Suppressor macrophage treated with lipopolysaccharide for 4 hours (primary cell): ENCODE data around the gene FRMD4A.
A peak's percentile ranks its signal among the peaks of the same experiment; 100 is the strongest.

Source experiments
- DNase-seq: peaks from one replicate; pipeline ENCODE4 v3.0.0-alpha.2; 2020

FRMD4A gene

GRCh38 chr10:13707156-13707881 is 623.4 kb downstream of the FRMD4A start:
- DNase-seq: peak; percentile 55

- no peak for DNase-seq
Measured at GRCh38 chr10:13706604-13707003, 624.1 kb downstream of the FRMD4A start.

- no peak for DNase-seq
Measured at GRCh38 chr10:13706175-13706574, 624.5 kb downstream of the FRMD4A start.

GRCh38 chr10:13705526-13706174 is 625.1 kb downstream of the FRMD4A start:
- no peak for DNase-seq

GRCh38 chr10:13704964-13705363 is 625.8 kb downstream of the FRMD4A start:
- DNase-seq: peak; percentile 26

- DNase-seq: no peak
Measured at GRCh38 chr10:13703997-13704536, 626.7 kb downstream of the FRMD4A start.

GRCh38 chr10:13703101-13703818 is 627.5 kb downstream of the FRMD4A start:
- DNase-seq: no peak

GRCh38 chr10:13701157-13701919 is 629.4 kb downstream of the FRMD4A start:
- DNase-seq: no peak

GRCh38 chr10:13700473-13701144 is 630.1 kb downstream of the FRMD4A start:
- peak; percentile 20 for DNase-seq

GRCh38 chr10:13699216-13699615 is 631.5 kb downstream of the FRMD4A start:
- DNase-seq: no peak

GRCh38 chr10:13698217-13698616 is 632.5 kb downstream of the FRMD4A start:
- no peak for DNase-seq

GRCh38 chr10:13696071-13696470 is 634.7 kb downstream of the FRMD4A start:
- no peak for DNase-seq

- DNase-seq: no peak
Measured at GRCh38 chr10:13695588-13695987, 635.1 kb downstream of the FRMD4A start.

GRCh38 chr10:13693783-13694700 is 636.7 kb downstream of the FRMD4A start:
- no peak for DNase-seq

GRCh38 chr10:13690281-13690825 is 640.4 kb downstream of the FRMD4A start:
- DNase-seq: no peak

- DNase-seq: peak; percentile 84
Measured at GRCh38 chr10:13686331-13686752, 644.4 kb downstream of the FRMD4A start.

GRCh38 chr10:13685885-13686284 is 644.8 kb downstream of the FRMD4A start:
- DNase-seq: no peak

- no peak for DNase-seq
Measured at GRCh38 chr10:13684806-13685482, 645.8 kb downstream of the FRMD4A start.

GRCh38 chr10:13684252-13684791 is 646.4 kb downstream of the FRMD4A start:
- DNase-seq: no peak

GRCh38 chr10:13683017-13683416 is 647.7 kb downstream of the FRMD4A start:
- no peak for DNase-seq
